Activated naive CD8-positive, alpha-beta T cell treated with anti-CD3 and anti-CD28 coated beads, Interleukin-2, amount 50 U/mL, for 16 hours (primary cell): Measurements from ENCODE around the gene SLC14A1.

Experiments used
- DNase-seq: peaks from one replicate; pipeline ENCODE4 v3.0.0-alpha.2; 2020; ENCODE audit warnings: low read depth, low spot score

Gene SLC14A1

GRCh38 chr18:45722899-45723298 lies 1.1 kb upstream of the SLC14A1 start:
- DNase-seq, result peak; percentile 17

GRCh38 chr18:45724601-45725000 lies 620 bp downstream of the SLC14A1 start:
- no peak for DNase-seq

GRCh38 chr18:45725336-45725735 lies 1.4 kb downstream of the SLC14A1 start:
- DNase-seq, result no peak

DNA sequence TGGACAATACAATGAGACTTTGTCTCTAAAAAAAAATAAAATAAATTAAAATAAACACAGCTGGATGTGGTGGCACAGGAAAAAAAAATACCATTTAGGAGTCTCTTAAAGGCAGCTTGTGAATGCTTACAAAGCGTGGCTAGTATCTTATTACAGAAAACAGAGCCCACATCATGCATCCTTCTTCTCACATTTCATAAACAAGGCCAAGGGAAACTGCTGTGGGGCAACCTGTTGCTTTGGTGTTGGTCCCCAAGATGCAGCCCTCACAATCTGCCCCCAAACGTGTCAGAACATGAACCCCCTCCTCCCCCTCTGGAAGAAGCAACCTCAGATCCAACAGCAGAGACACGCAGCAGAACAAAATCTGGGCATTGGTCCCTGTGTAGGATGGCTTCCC lies 2.6 kb downstream of the SLC14A1 start:
- no peak for DNase-seq

DNA sequence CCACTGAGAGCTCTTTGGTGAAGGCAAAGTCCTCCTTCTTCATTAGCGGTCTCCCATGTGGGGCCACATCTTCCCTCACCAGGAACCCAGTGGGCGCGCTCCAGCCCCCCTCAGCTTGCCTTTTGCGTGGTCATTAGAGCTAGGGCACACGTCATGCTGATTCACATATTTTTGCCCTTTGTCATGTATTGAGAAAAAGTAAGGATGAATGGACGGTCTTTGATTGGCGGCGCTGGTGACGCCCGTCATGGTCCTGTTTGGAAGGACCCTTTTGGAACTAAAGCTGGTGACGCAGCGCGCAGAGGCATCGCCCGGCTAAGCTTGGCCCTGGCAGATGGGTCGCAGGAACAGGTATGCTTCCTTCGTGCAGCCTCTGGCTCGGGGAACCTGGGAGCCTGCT lies 3.1 kb downstream of the SLC14A1 start:
- DNase-seq, result no peak

- no peak for DNase-seq
These were observed 4.5 kb downstream of the SLC14A1 start for GRCh38 chr18:45728336-45729010.

- no peak for DNase-seq
These were observed 7.0 kb downstream of the SLC14A1 start for GRCh38 chr18:45730832-45731575.

GRCh38 chr18:45731716-45732115 lies 7.7 kb downstream of the SLC14A1 start:
- DNase-seq, result no peak

GRCh38 chr18:45733535-45733934 lies 9.6 kb downstream of the SLC14A1 start:
- DNase-seq, result no peak

DNA sequence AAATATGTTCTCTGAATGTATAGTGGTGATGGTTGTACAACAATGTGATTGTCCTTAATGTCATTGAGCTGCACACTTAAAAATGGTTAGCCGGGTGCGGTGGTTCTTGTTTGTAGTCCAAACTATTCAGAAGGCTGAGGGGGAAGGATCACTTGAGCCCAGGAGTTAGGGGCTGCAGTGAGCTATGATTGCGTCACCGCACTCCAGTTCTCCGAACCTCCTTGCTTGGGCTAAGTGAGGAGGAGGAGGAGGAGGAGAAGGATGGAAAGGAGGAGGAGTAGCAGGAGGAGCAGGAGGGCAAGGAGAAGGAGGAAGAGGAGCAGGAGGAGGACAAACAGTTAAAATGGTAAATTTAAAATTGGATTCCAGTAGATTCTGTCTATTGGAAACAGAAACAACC lies 10.5 kb downstream of the SLC14A1 start:
- DNase-seq, result no peak

DNA sequence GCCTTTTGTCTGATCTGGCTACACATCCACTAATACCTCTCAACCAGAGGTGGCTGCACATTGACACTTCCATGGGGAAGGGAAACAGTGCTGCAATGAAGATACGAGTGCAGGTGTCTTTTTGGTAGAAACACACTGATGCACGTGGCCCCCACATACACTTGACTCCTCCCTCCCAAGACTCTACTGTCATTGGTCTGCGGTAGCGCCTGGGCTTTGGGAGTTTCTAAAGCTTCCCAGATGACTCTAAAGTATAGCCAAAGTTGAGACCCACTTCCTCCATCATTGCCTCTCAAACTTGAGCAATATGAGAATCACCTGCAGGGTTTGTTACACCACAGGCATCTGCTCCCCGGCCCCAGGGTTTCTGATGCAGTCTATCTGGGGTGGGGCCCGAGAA lies 11.0 kb downstream of the SLC14A1 start:
- no peak for DNase-seq

GRCh38 chr18:45738660-45739059 lies 14.7 kb downstream of the SLC14A1 start:
- DNase-seq, result no peak

DNA sequence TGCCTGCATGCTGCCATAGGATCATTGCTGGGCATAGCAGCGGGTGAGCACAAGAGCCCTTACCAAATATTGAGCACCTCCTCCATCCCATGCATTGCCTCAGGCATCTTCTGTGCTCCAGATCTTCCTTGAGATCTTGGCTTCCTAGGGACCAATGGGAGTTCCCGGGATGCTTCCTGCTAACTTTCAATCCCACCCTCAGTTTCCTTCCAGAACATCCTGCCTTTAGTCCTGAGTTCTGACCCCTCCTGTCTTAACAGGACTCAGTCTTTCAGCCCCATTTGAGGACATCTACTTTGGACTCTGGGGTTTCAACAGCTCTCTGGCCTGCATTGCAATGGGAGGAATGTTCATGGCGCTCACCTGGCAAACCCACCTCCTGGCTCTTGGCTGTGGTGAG lies 15.3 kb downstream of the SLC14A1 start:
- DNase-seq, result no peak

- DNase-seq, result no peak
These were observed 15.9 kb downstream of the SLC14A1 start for GRCh38 chr18:45739848-45740247.

DNA sequence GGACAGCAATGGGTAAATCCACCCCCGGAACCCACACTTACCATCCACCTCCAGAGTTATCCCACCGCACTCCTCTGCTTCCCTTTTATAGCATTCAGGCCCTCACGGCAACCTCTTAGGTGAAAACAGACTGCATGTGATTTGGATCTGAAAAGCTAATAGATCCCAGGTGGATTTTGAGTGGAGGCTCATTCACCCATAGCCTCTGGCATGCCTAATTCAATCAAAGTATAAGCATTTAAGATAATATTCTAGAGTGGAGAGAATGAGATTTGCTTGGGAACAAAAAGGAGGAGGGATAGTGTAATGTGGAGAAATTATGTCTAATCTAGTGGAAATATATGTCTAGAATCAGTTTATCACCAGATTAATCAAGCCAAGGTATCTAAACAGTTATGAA lies 17.1 kb downstream of the SLC14A1 start:
- no peak for DNase-seq

GRCh38 chr18:45745817-45746461 lies 22.0 kb downstream of the SLC14A1 start:
- DNase-seq, result no peak

GRCh38 chr18:45748501-45748900 lies 24.5 kb downstream of the SLC14A1 start:
- no peak for DNase-seq

DNA sequence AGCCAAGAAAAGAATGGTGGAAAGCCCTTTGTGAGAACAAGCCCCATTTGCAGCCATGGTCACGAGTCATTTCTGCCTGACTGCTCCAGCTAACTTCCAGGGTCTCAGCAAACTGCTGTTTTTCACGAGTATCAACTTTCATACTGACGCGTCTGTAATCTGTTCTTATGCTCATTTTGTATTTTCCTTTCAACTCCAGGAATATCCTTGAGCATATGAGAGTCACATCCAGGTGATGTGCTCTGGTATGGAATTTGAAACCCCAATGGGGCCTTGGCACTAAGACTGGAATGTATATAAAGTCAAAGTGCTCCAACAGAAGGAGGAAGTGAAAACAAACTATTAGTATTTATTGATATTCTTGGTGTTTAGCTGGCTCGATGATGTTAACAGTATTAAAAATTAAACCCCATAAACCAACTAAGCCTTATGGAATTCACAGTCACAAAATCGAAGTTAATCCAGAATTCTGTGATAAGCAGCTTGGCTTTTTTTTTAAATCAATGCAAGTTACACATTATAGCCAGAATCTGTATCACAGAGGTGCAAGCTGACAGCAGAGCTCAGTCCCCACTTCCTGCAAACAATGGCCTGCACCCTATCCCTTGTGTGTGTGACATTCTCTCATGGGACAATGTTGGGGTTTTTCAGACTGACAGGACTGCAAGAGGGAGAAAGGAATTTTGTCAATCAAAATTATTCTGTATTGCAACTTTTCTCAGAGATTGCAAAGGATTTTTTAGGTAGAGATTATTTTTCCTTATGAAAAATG lies 26.1 kb downstream of the SLC14A1 start:
- DNase-seq, result no peak

- DNase-seq, result no peak
These were observed 27.8 kb downstream of the SLC14A1 start for GRCh38 chr18:45751766-45752165.

GRCh38 chr18:45752681-45753080 lies 28.7 kb downstream of the SLC14A1 start:
- no peak for DNase-seq

- DNase-seq, result no peak
These were observed 29.3 kb downstream of the SLC14A1 start for GRCh38 chr18:45753286-45753685.

DNA sequence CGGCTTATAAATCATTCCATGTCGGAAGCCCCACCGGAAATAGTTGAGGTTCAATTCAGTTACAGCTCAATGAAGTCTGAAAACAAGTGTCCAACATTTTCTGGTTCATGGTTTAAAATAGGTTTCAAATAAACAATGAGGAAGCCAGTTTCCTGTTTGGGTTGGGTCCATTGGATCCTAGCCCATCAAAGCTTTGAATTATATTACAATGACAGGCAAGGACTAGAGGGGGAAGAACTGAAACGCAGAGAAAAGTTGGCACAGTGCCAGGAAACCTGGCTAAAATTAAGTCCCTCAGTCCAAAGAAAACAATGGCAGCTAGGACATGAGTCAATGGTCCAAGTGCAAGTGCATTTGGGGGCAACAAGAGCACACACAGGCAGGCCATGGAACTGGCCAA lies 32.0 kb downstream of the SLC14A1 start:
- DNase-seq, result no peak
